OCI-LY3 (cell line): ENCODE results near the gene WDR70.

Source experiments
- CTCF ChIP-seq: fragments of 200-600, 300-600 bp; sonication (generic); IDR thresholded peaks from 2 replicates; pipeline ENCODE4 v1.5.1; 2014; ENCODE audit warnings: antibody characterized with exemption, low read length, low read depth
- EZH2phosphoT487 ChIP-seq: fragments of 200-600 bp; shearing (Covaris generic); IDR thresholded peaks from 2 replicates; pipeline ENCODE4 v1.6.1; 2018; ENCODE audit warnings: antibody characterized with exemption, mixed run types, low read depth

GRCh38 chr5:37501152-37501551 is 122.0 kb downstream of the WDR70 start:
- TF ChIP-seq CTCF = no peak
- TF ChIP-seq EZH2phosphoT487 = no peak
